Neural crest cell (in vitro differentiated cells): ENCODE results near the gene ZGRF1. TPM values are rescaled to one million over a fixed set of nuclear protein-coding genes. Genes with fewer than 3 reads are reported as not detected.

ENCODE experiments used
- DNase-seq: peaks from one replicate; pipeline ENCODE4 v3.0.0; 2021; ENCODE audit warnings: low read depth, mixed read lengths, low spot score
- H3K27ac Mint-ChIP-seq: one replicate; pipeline ENCODE4 v1.8.0; 2021; ENCODE audit warnings: mild to moderate bottlenecking, mixed read lengths; ENCODE audit not compliant: unreplicated experiment
- H3K27me3 Mint-ChIP-seq: 2 replicates; pipeline ENCODE4 v1.8.0; 2021; ENCODE audit warnings: low read depth, mild to moderate bottlenecking, mixed read lengths
- H3K36me3 Mint-ChIP-seq: 2 replicates; pipeline ENCODE4 v1.8.0; 2021; ENCODE audit warnings: low read depth, mild to moderate bottlenecking, mixed read lengths
- H3K4me1 Mint-ChIP-seq: 2 replicates; pipeline ENCODE4 v1.8.0; 2021; ENCODE audit warnings: mixed read lengths
- H3K4me3 Mint-ChIP-seq: one replicate; pipeline ENCODE4 v1.8.0; 2021; ENCODE audit warnings: mild to moderate bottlenecking, mixed read lengths
- H3K9me3 Mint-ChIP-seq: 2 replicates; pipeline ENCODE4 v1.8.0; 2021; ENCODE audit warnings: mixed read lengths
- total RNA-seq: library from RNA; stranded (reverse); gene quantifications from 2 replicates; pipeline ENCODE4 v1.2.1, GENCODE V29; 2021
- TF ChIP-seq, protein P1 (sequence below): fragments of 200-600 bp; sonication (generic); conservative IDR thresholded peaks from 2 replicates; pipeline ENCODE4 v1.5.0; 2021; ENCODE audit warnings: antibody characterized with exemption, mild to moderate bottlenecking

The ZGRF1 gene
- total RNA-seq, 1 donor from 2014 or later, result 36.0 TPM

DNA sequence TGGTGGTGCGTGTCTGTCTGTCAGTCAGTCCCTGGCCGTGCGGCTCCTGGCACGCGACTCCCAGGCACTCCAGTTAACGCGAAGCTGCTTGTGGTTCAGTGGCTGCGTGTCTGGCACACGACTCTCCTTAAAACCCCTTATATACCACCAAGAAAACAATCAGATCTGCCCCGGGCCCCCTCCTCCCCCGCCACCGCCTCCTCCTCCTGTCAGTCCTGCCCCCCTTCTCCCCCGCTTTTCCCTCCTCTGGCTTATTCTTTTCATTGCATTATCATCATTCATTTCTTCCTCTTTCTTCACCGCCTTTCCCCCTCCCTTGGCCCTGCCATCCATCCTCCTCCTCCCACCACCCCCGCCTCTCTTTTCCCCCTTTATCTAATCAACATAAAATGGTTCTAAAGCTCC lies 120.6 kb downstream of the ZGRF1 start, which contains the start of gene NEUROG2:
NEUROG2 (minus strand) TSS at position 115 of the 405 bp plus-strand sequence. CDS start 705 bp downstream, outside the sequence.
- H3K9me3 Mint-ChIP-seq, result no peaks in the 10 kb centered on the region
- TF ChIP-seq, protein P1, sequence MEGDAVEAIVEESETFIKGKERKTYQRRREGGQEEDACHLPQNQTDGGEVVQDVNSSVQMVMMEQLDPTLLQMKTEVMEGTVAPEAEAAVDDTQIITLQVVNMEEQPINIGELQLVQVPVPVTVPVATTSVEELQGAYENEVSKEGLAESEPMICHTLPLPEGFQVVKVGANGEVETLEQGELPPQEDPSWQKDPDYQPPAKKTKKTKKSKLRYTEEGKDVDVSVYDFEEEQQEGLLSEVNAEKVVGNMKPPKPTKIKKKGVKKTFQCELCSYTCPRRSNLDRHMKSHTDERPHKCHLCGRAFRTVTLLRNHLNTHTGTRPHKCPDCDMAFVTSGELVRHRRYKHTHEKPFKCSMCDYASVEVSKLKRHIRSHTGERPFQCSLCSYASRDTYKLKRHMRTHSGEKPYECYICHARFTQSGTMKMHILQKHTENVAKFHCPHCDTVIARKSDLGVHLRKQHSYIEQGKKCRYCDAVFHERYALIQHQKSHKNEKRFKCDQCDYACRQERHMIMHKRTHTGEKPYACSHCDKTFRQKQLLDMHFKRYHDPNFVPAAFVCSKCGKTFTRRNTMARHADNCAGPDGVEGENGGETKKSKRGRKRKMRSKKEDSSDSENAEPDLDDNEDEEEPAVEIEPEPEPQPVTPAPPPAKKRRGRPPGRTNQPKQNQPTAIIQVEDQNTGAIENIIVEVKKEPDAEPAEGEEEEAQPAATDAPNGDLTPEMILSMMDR, result no peak
- H3K36me3 Mint-ChIP-seq, result no peaks in the 10 kb centered on the region
- peaks cover 98% of the 10 kb centered on the region for H3K27me3 Mint-ChIP-seq
- H3K4me1 Mint-ChIP-seq, result peaks cover 60% of the 10 kb centered on the region
- H3K27ac Mint-ChIP-seq, result no peak within 1 kb of the TSS
- H3K4me3 Mint-ChIP-seq, result peak within 1 kb of the TSS; percentile 85
- peak; percentile 7 for DNase-seq

DNA sequence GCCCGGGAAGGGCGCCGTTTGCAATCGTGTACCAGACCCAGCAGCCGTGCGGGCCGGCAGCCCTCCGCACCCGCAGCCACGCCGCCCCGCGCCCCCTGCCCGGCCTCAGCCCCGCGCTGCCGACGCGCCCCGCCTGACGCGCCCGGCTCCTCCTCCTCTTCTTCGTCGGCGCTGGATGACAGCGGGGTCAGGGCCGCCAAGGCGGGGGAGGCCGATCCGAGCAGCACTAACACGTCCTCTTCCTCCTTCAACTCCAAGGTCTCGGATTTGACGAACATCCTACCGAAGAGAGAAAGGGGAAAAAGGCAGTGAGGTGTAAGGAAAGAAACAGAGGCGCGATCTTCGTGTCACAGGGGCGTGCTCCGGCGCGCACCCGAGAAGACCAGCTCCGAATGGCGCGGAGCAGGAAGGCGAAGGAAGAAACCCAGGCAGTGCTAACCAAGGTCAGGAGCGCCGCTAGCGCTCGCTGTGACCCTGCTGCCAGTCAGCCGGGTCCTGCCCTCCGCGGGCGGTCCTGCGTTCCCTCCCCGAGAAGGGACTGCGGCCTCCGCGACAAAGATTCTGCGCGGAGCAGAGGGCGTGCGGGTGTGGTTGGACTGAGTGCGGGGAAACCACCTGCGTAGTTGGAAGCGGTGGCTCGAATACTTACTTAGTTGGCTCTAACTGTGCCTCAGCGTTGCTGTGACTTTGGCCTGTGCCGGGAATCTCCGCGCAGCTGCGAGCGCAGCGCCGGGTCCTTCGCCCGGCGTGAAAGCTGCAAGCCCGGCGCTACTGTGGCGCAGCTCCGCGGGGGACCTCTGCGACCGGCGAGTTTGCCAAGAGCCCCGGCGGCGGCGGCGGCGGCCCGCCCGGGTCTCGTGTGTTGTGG lies 121.3 kb downstream of the ZGRF1 start:
- peaks cover 55% of the 10 kb centered on the region for H3K4me1 Mint-ChIP-seq
- no peak overlapping the region for H3K27ac Mint-ChIP-seq
- H3K9me3 Mint-ChIP-seq, result no peaks in the 10 kb centered on the region
- TF ChIP-seq, protein P1, result no peak
- H3K36me3 Mint-ChIP-seq, result no peaks in the 10 kb centered on the region
- DNase-seq, result peak; percentile 31
- peaks cover 98% of the 10 kb centered on the region for H3K27me3 Mint-ChIP-seq
- H3K4me3 Mint-ChIP-seq, result peak overlapping the region; percentile 85

GRCh38 chr4:112514647-112515197 lies 122.0 kb downstream of the ZGRF1 start:
- DNase-seq, result peak; percentile 31
- H3K36me3 Mint-ChIP-seq, result no peaks in the 10 kb centered on the region
- peaks cover 98% of the 10 kb centered on the region for H3K27me3 Mint-ChIP-seq
- TF ChIP-seq, protein P1, result no peak
- no peak overlapping the region for H3K27ac Mint-ChIP-seq
- H3K9me3 Mint-ChIP-seq, result no peaks in the 10 kb centered on the region
- H3K4me3 Mint-ChIP-seq, result peak overlapping the region; percentile 89
- H3K4me1 Mint-ChIP-seq, result peaks cover 52% of the 10 kb centered on the region

GRCh38 chr4:112513971-112514646 lies 122.6 kb downstream of the ZGRF1 start:
- Mint-ChIP-seq H3K27me3 (peaks cover 98% of the 10 kb centered on the region), H3K27ac (no peak overlapping the region), H3K4me1 (peaks cover 55% of the 10 kb centered on the region), H3K4me3 (peak overlapping the region; percentile 89), H3K9me3 (no peaks in the 10 kb centered on the region), H3K36me3 (no peaks in the 10 kb centered on the region)
- no peak for DNase-seq
- TF ChIP-seq, protein P1, result no peak

DNA sequence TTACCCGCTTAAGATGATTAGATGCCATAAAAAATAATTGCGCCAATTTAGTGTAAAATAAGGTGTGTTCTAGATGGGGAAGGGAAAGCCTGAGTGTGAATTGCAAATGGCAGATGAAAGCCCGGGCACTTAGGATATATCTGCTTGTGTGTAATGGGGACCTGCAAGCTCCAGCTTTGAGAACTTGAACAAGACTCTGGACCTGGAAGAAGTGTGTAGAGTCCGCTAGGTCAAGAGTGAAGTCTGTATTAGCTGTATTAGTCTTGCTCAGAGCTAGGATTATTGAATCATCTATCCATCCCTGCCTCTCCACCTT lies 124.9 kb downstream of the ZGRF1 start:
- Mint-ChIP-seq H3K4me3 (peak overlapping the region; percentile 64), H3K4me1 (peaks cover 57% of the 10 kb centered on the region), H3K27ac (no peak overlapping the region), H3K27me3 (peaks cover 98% of the 10 kb centered on the region), H3K36me3 (no peaks in the 10 kb centered on the region), H3K9me3 (no peaks in the 10 kb centered on the region)
- TF ChIP-seq, protein P1, result no peak
- no peak for DNase-seq
